Trophoblast cell (in vitro differentiated cells and primary cell): ENCODE results near the gene ACBD4.

Experiments
- DNase-seq, 2 donors: peaks; one replicate each; pipeline ENCODE4 v3.0.0-alpha.2; 2016
- H2AFZ ChIP-seq: 2 replicates; pipeline ENCODE4 v1.6.1; 2013; ENCODE audit warnings: low read length, moderate library complexity, mild to moderate bottlenecking; ENCODE audit not compliant: insufficient read depth, poor library complexity
- H2AK5ac ChIP-seq: 2 replicates; pipeline ENCODE4 v1.6.1; 2013; ENCODE audit warnings: mild to moderate bottlenecking, low read length
- H2BK120ac ChIP-seq: 2 replicates; pipeline ENCODE4 v1.6.1; 2013; ENCODE audit warnings: low read length, mild to moderate bottlenecking, moderate library complexity; ENCODE audit not compliant: insufficient read depth, poor library complexity
- H2BK12ac ChIP-seq: 2 replicates; pipeline ENCODE4 v1.6.1; 2013; ENCODE audit warnings: mild to moderate bottlenecking, low read length, moderate library complexity
- H2BK5ac ChIP-seq: 2 replicates; pipeline ENCODE4 v1.6.1; 2013; ENCODE audit warnings: low read length, low read depth, moderate library complexity, mild to moderate bottlenecking; ENCODE audit not compliant: poor library complexity
- H3K14ac ChIP-seq: 2 replicates; pipeline ENCODE4 v1.6.1; 2013; ENCODE audit warnings: mild to moderate bottlenecking, low read length
- H3K18ac ChIP-seq: 2 replicates; pipeline ENCODE4 v1.6.1; 2013; ENCODE audit warnings: mild to moderate bottlenecking, low read length
- H3K23ac ChIP-seq: 2 replicates; pipeline ENCODE4 v1.6.1; 2013; ENCODE audit warnings: low read length
- H3K27ac ChIP-seq: 2 replicates; pipeline ENCODE4 v1.5.1; 2013; ENCODE audit warnings: low read depth, mild to moderate bottlenecking, inconsistent platforms, low read length, moderate library complexity
- H3K27me3 ChIP-seq: 2 replicates; pipeline ENCODE4 v1.6.1; 2013; ENCODE audit warnings: inconsistent platforms, mild to moderate bottlenecking, low read length, moderate library complexity; ENCODE audit not compliant: insufficient read depth
- H3K36me3 ChIP-seq, 2 experiments: 1 replicate in 1 of 2; 2 replicates in 1 of 2; pipeline ENCODE4 v1.6.1; 2013; ENCODE audit warnings: low read length in 2 of 2, mild to moderate bottlenecking in 2 of 2, moderate library complexity in 1 of 2; ENCODE audit not compliant: insufficient read depth in 2 of 2, control insufficient read depth in 1 of 2
- H3K4ac ChIP-seq: 2 replicates; pipeline ENCODE4 v1.6.1; 2013; ENCODE audit warnings: low read depth, mild to moderate bottlenecking, low read length, moderate library complexity
- H3K4me1 ChIP-seq, 2 experiments: 1 replicate in 1 of 2; 2 replicates in 1 of 2; pipeline ENCODE4 v1.6.1; 2013; ENCODE audit warnings: low read length in 2 of 2, mild to moderate bottlenecking in 2 of 2, moderate library complexity in 1 of 2; ENCODE audit not compliant: insufficient read depth in 2 of 2, control insufficient read depth in 1 of 2
- H3K4me2 ChIP-seq: 2 replicates; pipeline ENCODE4 v1.6.1; 2013; ENCODE audit warnings: inconsistent platforms, mild to moderate bottlenecking, low read length, moderate library complexity
- H3K4me3 ChIP-seq: 2 replicates; pipeline ENCODE4 v1.5.1; 2013; ENCODE audit warnings: mild to moderate bottlenecking, low read depth, low read length, inconsistent platforms
- H3K79me1 ChIP-seq: one replicate; pipeline ENCODE4 v1.6.1; 2013; ENCODE audit warnings: low read length
- H3K79me2 ChIP-seq: 2 replicates; pipeline ENCODE4 v1.6.1; 2013; ENCODE audit warnings: low read length, mild to moderate bottlenecking; ENCODE audit not compliant: control insufficient read depth, insufficient read depth, poor library complexity
- H3K9ac ChIP-seq: 2 replicates; pipeline ENCODE4 v1.6.1; 2013; ENCODE audit warnings: mild to moderate bottlenecking, low read length
- H3K9me3 ChIP-seq: 2 replicates; pipeline ENCODE4 v1.6.1; 2013; ENCODE audit warnings: low read depth, mild to moderate bottlenecking, control low read depth, inconsistent platforms, low read length; ENCODE audit not compliant: insufficient read depth
- H4K12ac ChIP-seq: 2 replicates; pipeline ENCODE4 v1.6.1; 2013; ENCODE audit warnings: low read depth, mild to moderate bottlenecking, low read length, moderate library complexity
- H4K8ac ChIP-seq: 2 replicates; pipeline ENCODE4 v1.6.1; 2013; ENCODE audit warnings: low read depth, mild to moderate bottlenecking, low read length, moderate library complexity
- H4K91ac ChIP-seq: one replicate; pipeline ENCODE4 v1.6.1; 2013; ENCODE audit warnings: low read depth, mild to moderate bottlenecking, low read length, moderate library complexity
- whole genome bisulfite sequencing: extraction: QIAGEN DNeasy Blood & Tissue Kit; methylation state at CpG from one replicate; pipeline ENCODE4 v1.1.7; 2013; ENCODE audit warnings: missing lambda C conversion rate; ENCODE audit not compliant: insufficient read length, insufficient coverage; ENCODE audit errors: extremely low coverage; 5-methylcytosine and 5-hydroxymethylcytosine counted together

The ACBD4 gene

GRCh38 chr17:45112559-45113423, 22.7 kb upstream of the ACBD4 start:
- Histone ChIP-seq H4K91ac (no peak overlapping the region), H3K14ac (no peak overlapping the region), H2AK5ac (no peak overlapping the region), H3K18ac (no peak overlapping the region), H3K4me2 (no peak overlapping the region), H3K4ac (no peak overlapping the region), H3K23ac (no peak overlapping the region), H3K9ac (no peak overlapping the region), H3K79me1 (peaks cover 4% of the 10 kb centered on the region), H3K36me3 (peaks cover 29 to 30% of the 10 kb centered on the region in 2 experiments), H3K79me2 (no peaks in the 10 kb centered on the region), H2AFZ (no peak overlapping the region), H3K4me1 (peaks cover 9 to 11% of the 10 kb centered on the region in 2 experiments), H3K27ac (no peak overlapping the region), H2BK12ac (no peak overlapping the region), H4K12ac (no peak overlapping the region), H4K8ac (no peak overlapping the region), H2BK120ac (no peak overlapping the region), H2BK5ac (no peak overlapping the region), H3K9me3 (peaks cover 2% of the 10 kb centered on the region), H3K4me3 (no peak overlapping the region), H3K27me3 (no peaks in the 10 kb centered on the region)
- WGBS: no CpG with 5 or more reads among the region's 23 CpGs
- DNase-seq: no peak

- Histone ChIP-seq H2AK5ac (no peak overlapping the region), H4K91ac (no peak overlapping the region), H3K4me3 (no peak overlapping the region), H4K8ac (no peak overlapping the region), H2AFZ (no peak overlapping the region), H3K14ac (no peak overlapping the region), H3K79me2 (no peaks in the 10 kb centered on the region), H3K9ac (peak overlapping the region; percentile 23), H2BK5ac (no peak overlapping the region), H3K4me2 (no peak overlapping the region), H3K18ac (no peak overlapping the region), H3K27ac (no peak overlapping the region), H3K4me1 (peaks cover 9 to 11% of the 10 kb centered on the region in 2 experiments), H4K12ac (no peak overlapping the region), H3K79me1 (peaks cover 4% of the 10 kb centered on the region), H2BK120ac (no peak overlapping the region), H3K36me3 (peaks cover 27 to 29% of the 10 kb centered on the region in 2 experiments), H3K9me3 (peaks cover 2% of the 10 kb centered on the region), H2BK12ac (no peak overlapping the region), H3K4ac (no peak overlapping the region), H3K27me3 (no peaks in the 10 kb centered on the region), H3K23ac (no peak overlapping the region)
- no peak for DNase-seq
- WGBS: no CpG with 5 or more reads among the region's 9 CpGs
Measured at GRCh38 chr17:45113424-45113754, 22.1 kb upstream of the ACBD4 start.

- no CpG with 5 or more reads among the region's 19 CpGs for WGBS
- Histone ChIP-seq H3K4me1 (peaks cover 9 to 11% of the 10 kb centered on the region in 2 experiments), H3K4ac (peak overlapping the region; percentile 4), H3K27me3 (no peaks in the 10 kb centered on the region), H2AK5ac (no peak overlapping the region), H4K91ac (peak overlapping the region; percentile 66), H3K9ac (no peak overlapping the region), H3K18ac (no peak overlapping the region), H3K23ac (no peak overlapping the region), H4K12ac (no peak overlapping the region), H2AFZ (no peak overlapping the region), H3K79me2 (no peaks in the 10 kb centered on the region), H3K14ac (peak overlapping the region; percentile 8), H3K36me3 (peaks cover 19 to 23% of the 10 kb centered on the region in 2 experiments), H3K27ac (no peak overlapping the region), H3K4me3 (no peak overlapping the region), H3K4me2 (no peak overlapping the region), H3K79me1 (peaks cover 4% of the 10 kb centered on the region), H2BK120ac (peak overlapping the region; percentile 48), H2BK5ac (peak overlapping the region; percentile 5), H2BK12ac (peak overlapping the region; percentile 42), H3K9me3 (peaks cover 2% of the 10 kb centered on the region), H4K8ac (no peak overlapping the region)
- peak; percentile 93 to 95 for DNase-seq
Measured at GRCh38 chr17:45114117-45114932, 21.2 kb upstream of the ACBD4 start.

- Histone ChIP-seq H3K23ac (no peak overlapping the region), H3K4me3 (no peak overlapping the region), H3K79me2 (no peaks in the 10 kb centered on the region), H4K8ac (no peak overlapping the region), H2AK5ac (no peak overlapping the region), H4K12ac (no peak overlapping the region), H4K91ac (peak overlapping the region; percentile 47), H3K27me3 (no peaks in the 10 kb centered on the region), H3K36me3 (peaks cover 25 to 26% of the 10 kb centered on the region in 2 experiments), H2BK5ac (no peak overlapping the region), H3K4me2 (no peak overlapping the region), H3K79me1 (peaks cover 4% of the 10 kb centered on the region), H2BK12ac (no peak overlapping the region), H2BK120ac (no peak overlapping the region), H3K4ac (no peak overlapping the region), H2AFZ (no peak overlapping the region), H3K9ac (no peak overlapping the region), H3K14ac (no peak overlapping the region), H3K4me1 (peaks cover 9 to 11% of the 10 kb centered on the region in 2 experiments), H3K18ac (no peak overlapping the region), H3K27ac (no peak overlapping the region), H3K9me3 (peaks cover 2% of the 10 kb centered on the region)
- WGBS: no CpG with 5 or more reads among the region's 26 CpGs
- DNase-seq: no peak
Measured at GRCh38 chr17:45115015-45115625, 20.4 kb upstream of the ACBD4 start.
